ENCODE results near the gene ISCA2. TPM values are rescaled to one million over a fixed set of nuclear protein-coding genes. Genes with fewer than 3 reads are reported as not detected.

The ISCA2 gene
- polyA plus RNA-seq, 1 donor: 35.1 TPM

- DNase-seq: peak; percentile 30
Observed at GRCh38 chr14:74478996-74479635, 14.4 kb upstream of the ISCA2 start.

DNA sequence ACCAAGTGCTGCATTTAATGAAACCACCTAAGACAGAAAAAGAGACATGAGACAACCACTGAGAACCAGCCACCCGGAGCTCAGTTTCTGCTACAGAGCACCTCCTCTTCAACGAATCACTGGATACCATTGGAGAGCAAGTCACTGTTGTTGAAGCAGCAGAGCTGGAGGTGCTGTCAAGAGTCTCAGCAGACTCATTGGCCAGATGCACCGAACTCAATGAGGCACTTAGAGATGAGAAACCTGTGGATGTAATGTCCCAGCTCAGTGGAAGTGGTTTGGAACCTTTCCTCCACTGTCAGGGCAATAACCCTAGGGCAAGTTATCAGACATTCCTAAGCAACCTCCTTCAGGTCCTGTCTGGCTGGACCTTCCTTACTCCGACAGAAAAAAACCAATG lies 13.5 kb upstream of the ISCA2 start:
- DNase-seq: no peak

GRCh38 chr14:74482571-74482970 lies 11.0 kb upstream of the ISCA2 start:
- DNase-seq: no peak

- DNase-seq: no peak
Observed at GRCh38 chr14:74483321-74483720, 10.2 kb upstream of the ISCA2 start.

GRCh38 chr14:74486164-74486563 lies 7.4 kb upstream of the ISCA2 start:
- no peak for DNase-seq

- no peak for DNase-seq
Observed at GRCh38 chr14:74488786-74489397, 4.7 kb upstream of the ISCA2 start.

DNA sequence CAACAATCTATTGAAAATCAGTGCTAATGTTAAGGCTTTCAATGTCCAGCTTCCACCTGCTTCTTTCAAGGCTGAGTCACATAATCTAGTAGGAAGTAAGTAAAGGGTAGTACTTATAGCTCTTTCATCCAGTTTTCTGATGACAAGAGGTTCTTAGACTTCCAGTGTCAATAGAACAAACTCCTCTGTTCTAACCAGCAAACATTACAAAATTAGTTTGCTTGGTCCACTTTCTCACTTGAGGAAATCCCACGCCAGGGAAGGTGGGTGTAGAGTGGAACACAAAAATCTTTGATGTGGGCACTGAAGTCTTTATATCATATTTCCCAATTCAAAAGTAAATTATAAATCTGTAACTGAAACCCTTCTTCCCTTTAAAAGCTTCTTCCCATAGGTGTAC lies 3.1 kb upstream of the ISCA2 start:
- no peak for DNase-seq

GRCh38 chr14:74491956-74492775 lies 1.4 kb upstream of the ISCA2 start:
- DNase-seq: no peak

DNA sequence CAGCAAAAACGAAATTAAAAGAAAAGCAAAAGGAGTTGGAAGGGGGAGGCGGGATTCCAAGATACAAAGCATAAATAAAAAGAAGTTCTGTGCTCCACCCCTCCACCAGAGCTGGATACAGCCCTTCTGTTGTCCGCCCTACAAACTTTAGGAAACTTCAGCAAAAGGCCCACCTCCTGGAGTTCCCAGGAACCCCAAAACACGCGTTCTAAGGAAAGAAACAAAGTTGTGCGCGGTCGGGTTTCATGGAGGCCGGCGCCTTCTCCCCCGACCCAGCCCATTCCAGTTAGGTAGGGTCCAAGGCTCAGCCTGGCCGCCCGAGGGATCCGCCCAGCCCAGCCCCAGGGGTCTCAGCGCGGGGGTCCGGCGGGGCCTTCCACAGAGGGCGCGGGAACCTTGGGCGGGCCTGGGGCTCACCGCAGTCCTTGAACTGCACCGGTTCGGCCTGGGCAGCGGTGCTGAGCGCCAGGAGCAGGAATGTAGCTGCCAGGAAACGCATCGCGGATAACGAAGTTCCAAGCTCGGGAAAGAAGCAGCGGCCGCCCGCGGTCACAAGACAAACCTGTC lies 706 bp upstream of the ISCA2 start, which contains the start of gene NPC2:
NPC2 (minus strand) TSS at position 530 of the 567 bp plus-strand sequence; CDS start at position 499, 31 bp downstream.
- DNase-seq: no peak

GRCh38 chr14:74495356-74495755 lies 1.8 kb downstream of the ISCA2 start:
- no peak for DNase-seq

GRCh38 chr14:74500417-74501134 lies 7.0 kb downstream of the ISCA2 start:
- no peak for DNase-seq

DNA sequence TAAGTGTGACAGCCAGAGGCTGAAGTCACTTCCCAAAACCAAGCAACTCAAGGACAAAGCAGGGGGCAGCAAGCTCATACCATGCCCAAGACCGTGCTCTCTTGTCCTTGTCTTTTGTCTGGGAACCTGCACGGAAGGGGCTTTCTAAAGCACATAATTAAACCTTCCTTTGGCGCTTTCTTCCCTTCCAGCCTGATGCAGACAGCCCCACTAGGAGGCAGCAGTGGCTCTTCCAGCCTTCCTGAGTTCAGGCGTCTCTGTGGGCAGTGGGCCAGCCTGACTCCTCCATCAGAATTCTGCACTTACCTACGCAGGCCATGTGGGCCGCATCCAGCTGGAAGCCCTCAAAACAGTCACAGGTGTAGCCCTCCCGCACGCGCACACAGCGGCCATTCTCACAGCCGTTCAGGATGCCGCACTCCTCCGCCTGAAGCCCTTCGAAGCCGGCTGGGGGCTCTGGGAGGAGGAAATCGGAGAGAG lies 7.6 kb downstream of the ISCA2 start:
- peak; percentile 88 for DNase-seq

DNA sequence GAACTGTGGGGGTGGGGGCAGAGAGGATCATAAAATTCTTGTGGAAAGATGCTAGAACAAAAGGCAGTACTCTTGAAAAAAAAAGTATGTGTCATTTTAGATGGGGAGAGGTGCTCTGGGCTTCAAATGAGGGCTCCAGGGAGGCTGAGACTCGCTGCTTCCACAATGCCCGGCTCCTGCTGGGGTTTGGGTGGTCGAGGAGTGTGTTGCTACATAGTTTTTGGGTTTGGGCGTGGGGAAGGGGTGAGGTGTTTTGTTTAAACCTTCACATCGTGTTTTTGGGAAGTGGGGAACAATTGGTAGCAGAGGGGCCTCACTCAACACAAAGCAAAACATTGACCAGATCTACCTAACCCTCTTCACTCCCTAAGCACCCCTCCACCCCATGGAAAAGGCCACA lies 8.1 kb downstream of the ISCA2 start:
- no peak for DNase-seq

- DNase-seq: peak; percentile 52
Observed at GRCh38 chr14:74502236-74503019, 8.9 kb downstream of the ISCA2 start.

DNA sequence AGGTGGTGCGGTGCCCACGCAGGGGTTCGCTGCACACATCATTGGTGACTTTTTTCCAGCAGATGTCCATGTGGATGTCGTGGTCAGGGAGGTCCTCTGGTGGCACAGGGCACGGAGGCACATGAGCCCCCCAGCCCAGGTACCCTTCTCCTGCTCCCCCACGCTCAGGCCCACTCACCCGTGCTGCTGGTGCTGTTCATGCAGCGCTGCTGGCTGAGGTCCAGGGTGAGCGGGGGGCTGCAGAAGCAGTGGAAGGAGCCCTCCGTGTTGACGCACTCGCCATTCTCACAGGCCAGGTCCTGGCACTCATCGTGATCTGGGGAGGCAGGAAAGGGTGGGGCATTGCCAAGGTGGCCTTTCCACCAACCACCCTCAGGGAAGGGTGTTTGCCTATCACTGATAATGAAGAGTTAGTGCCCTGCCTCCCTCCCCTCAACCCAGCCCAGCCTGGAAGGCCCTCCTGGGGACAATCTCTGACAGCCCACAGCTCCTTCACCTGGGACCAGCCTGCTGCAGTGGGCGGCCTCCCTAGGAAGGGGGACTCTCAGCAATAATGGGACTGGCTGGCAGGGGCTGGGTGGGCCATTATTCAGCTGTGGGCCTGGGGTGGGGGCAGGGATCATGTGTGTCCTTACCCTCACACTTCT lies 9.8 kb downstream of the ISCA2 start:
- DNase-seq: no peak

DNA sequence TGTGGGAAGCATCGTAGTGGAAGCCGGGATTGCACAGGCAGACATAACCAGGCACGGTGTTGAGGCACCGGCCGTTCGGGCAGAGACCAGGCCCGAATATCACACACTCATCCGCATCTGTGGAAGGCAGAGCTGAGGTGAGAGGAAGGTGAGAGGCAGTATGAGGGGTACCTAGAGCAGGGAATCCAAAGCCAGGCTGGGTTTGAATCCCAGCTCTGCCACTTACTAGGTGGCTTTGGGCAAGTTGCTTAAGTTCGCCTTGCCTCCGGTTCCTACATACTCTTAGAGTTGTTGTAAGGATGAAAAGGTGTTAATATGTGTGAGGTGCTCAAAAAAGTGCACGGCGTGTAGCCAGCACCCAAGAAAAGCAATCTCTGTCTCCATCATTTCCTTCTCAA lies 10.4 kb downstream of the ISCA2 start:
- no peak for DNase-seq

- DNase-seq: no peak
Observed at GRCh38 chr14:74504412-74504811, 10.8 kb downstream of the ISCA2 start.

DNA sequence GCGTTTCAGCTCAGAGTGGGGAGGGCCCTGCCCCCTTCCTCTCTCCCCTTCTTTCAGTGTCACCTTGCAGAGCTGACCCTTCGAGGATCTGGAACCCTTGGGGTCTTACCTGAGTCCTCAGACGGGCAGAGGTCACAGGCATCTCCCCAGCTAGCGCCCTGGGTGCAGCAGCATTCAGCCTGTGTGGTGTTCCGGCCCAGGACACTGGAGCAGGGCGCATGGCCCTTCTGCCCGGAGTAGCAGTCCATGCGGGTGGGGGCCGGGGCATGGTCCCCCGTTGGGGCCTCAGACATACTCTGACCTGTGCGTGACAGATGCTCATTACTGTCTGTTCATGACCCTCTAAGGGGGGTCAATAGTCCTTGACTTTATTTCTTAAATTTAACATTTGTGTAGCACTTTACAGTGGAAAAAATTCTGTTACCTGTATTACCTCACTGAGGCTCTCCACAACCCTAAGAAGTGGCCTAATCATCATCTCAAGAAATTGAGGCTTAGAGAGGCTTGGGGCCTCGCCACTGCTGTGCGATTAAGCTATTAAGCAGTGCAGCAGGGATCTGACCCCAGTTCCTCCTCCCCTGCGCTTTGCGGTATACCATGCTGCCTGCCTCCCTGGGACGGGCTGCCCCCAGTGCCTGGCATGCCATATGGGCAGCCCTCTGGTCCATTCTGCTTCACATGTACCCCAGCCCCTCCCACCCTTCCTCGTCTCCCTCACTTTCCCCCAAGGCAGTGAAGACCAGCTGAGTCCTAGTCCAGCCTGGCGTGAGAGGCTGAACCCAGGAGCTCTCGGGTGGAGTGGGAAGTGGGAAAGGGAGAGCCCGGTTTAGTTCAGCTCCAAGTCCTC lies 11.5 kb downstream of the ISCA2 start:
- no peak for DNase-seq

- DNase-seq: no peak
Observed at GRCh38 chr14:74505831-74506230, 12.3 kb downstream of the ISCA2 start.

- DNase-seq: no peak
Observed at GRCh38 chr14:74506411-74506851, 12.9 kb downstream of the ISCA2 start.

Data from left kidney (tissue), 2 donors.